Panc1 (cell line): ENCODE data around the gene PREP. TPM values are rescaled to one million over a fixed set of nuclear protein-coding genes. Genes with fewer than 3 reads are reported as not detected.

ENCODE experiments used
- ATAC-seq: fragments of 200-7000 bp; cut with Tn5 transposase; 2 replicates; pipeline ENCODE4 v1.9.1; 2020; ENCODE audit warnings: mild to moderate bottlenecking, moderate library complexity
- BruUV-seq: library from RNA; stranded (reverse); fragments of 400-500 nt; replicated peaks from 2 replicates; lab custom pipeline; 2021; lab: Mats Ljungman, UMichigan
- CTCF ChIA-PET: fragments of 300-600 bp; sonication (Branson Sonifier 250); formaldehyde crosslinking; loops from one replicate; lab custom pipeline; 2022; ENCODE audit warnings: antibody characterized with exemption; lab: Charles Lee
- POLR2A ChIA-PET: fragments of 300-600 bp; sonication (Branson Sonifier 250); formaldehyde crosslinking; loops from one replicate; lab custom pipeline; 2022; ENCODE audit warnings: antibody characterized with exemption; lab: Charles Lee
- DNase-seq: peaks from one replicate; pipeline ENCODE4 v3.0.0-alpha.2; 2010; ENCODE audit warnings: low read depth, low spot score
- H3K27ac ChIP-seq: 2 replicates; pipeline ENCODE4 v1.5.1; 2011; ENCODE audit warnings: mild to moderate bottlenecking, low read length, inconsistent platforms
- H3K27me3 ChIP-seq: fragments of 200-500 bp; sonication (Bioruptor generic); 2 replicates; pipeline ENCODE4 v1.6.0; 2014; ENCODE audit warnings: low read length, inconsistent platforms; ENCODE audit not compliant: control insufficient read depth, insufficient read depth
- H3K36me3 ChIP-seq: fragments of 200-500 bp; sonication (Bioruptor generic); 2 replicates; pipeline ENCODE4 v1.5.1; 2014; ENCODE audit warnings: inconsistent platforms, mild to moderate bottlenecking, low read length, moderate library complexity; ENCODE audit not compliant: control insufficient read depth, insufficient read depth
- H3K4me1 ChIP-seq: 2 replicates; pipeline ENCODE4 v1.5.1; 2011; ENCODE audit warnings: inconsistent platforms, mild to moderate bottlenecking, low read length, moderate library complexity; ENCODE audit not compliant: control insufficient read depth, insufficient read depth
- H3K4me3 ChIP-seq, 2 experiments: 2 replicates each; pipeline ENCODE4 v1.5.1; 2011 to 2012; ENCODE audit warnings: low read depth in 2 of 2, low read length in 2 of 2, mild to moderate bottlenecking in 2 of 2, inconsistent platforms in 1 of 2, moderate library complexity in 1 of 2
- H3K9me3 ChIP-seq: fragments of 200-500 bp; sonication (Bioruptor generic); 2 replicates; pipeline ENCODE4 v1.5.1; 2014; ENCODE audit warnings: low read depth, mild to moderate bottlenecking, inconsistent platforms, low read length, moderate library complexity; ENCODE audit not compliant: control insufficient read depth, insufficient read depth
- CTCF ChIP-seq: fragments of 450-650 bp; IDR thresholded peaks from 2 replicates; pipeline ENCODE4 v1.5.1; 2017; ENCODE audit warnings: mild to moderate bottlenecking
- POLR2AphosphoS5 ChIP-seq: IDR thresholded peaks from 2 replicates; pipeline ENCODE4 v1.6.1; 2012; ENCODE audit warnings: mild to moderate bottlenecking, low read depth, low read length, moderate library complexity
- REST ChIP-seq, 2 experiments: IDR thresholded peaks; 2 replicates each; pipeline ENCODE4 v1.6.1; 2011 to 2012; ENCODE audit warnings: low read depth in 2 of 2, control low read depth in 1 of 2, low read length in 1 of 2, mild to moderate bottlenecking in 1 of 2, moderate library complexity in 1 of 2; ENCODE audit not compliant: insufficient read depth in 1 of 2
- SIN3A ChIP-seq: IDR thresholded peaks from 2 replicates; pipeline ENCODE4 v1.6.1; 2012; ENCODE audit warnings: low read depth, mild to moderate bottlenecking, low read length, moderate library complexity, borderline replicate concordance; ENCODE audit not compliant: insufficient read depth
- TCF7L2 ChIP-seq: IDR thresholded peaks from 2 replicates; pipeline ENCODE4 v1.6.1; 2011; ENCODE audit warnings: mild to moderate bottlenecking, low read depth, low read length, inconsistent platforms
- in situ Hi-C: cut with HindIII; loops from 2 replicates; pipeline ENCODE4 v1.10.0; 2016; ENCODE audit warnings: low sequenced_read_pairs, low pct_unique_long_range_greater_than_20kb
- intact Hi-C: fragments of 100-400 bp; cut with micrococcal nuclease; formaldehyde crosslinking; loops from one replicate; pipeline ENCODE4 v1.10.0; 2022; ENCODE audit not compliant: unreplicated experiment
- total RNA-seq: library from RNA; stranded (reverse); gene quantifications from one replicate; pipeline ENCODE4 v1.2.1, GENCODE V29; 2021; ENCODE audit not compliant: unreplicated experiment

PREP gene
- total RNA-seq, 1 experiment from 2014 or later = 50.4 TPM

GRCh38 chr6:105382496-105382895 lies 20.4 kb downstream of the PREP start:
- intact Hi-C loops (no loop called here), in situ Hi-C loops (no loop called here)
- ChIA-PET POLR2A (no interaction called here), CTCF (interaction anchor here (0.6 kb wide), 1 partner anchor 1457 kb away, joined by 6 read pairs; no protein-coding TSS in a partner anchor)
- Histone ChIP-seq H3K9me3 (no peaks in the 10 kb centered on the region), H3K27ac (no peak overlapping the region), H3K4me1 (0 out of 2 replicates have a peak, but pooled peaks cover 4% of the 10 kb centered on the region), H3K4me3 (no peak overlapping the region), H3K36me3 (0 out of 2 replicates have a peak, but pooled peaks cover 3% of the 10 kb centered on the region), H3K27me3 (no peaks in the 10 kb centered on the region)
- TF ChIP-seq SIN3A = no peak
- TF ChIP-seq REST (IDR thresholded peaks at IDR 0.05; ENCODE audit: insufficient read depth in 1 of 2, low read depth in 2 of 2, low read length in 1 of 2) = no peak
- no peak for TF ChIP-seq POLR2AphosphoS5
- no peak for TF ChIP-seq TCF7L2
- no peak for TF ChIP-seq CTCF
- ATAC-seq (no peak), DNase-seq (no peak)
- no TSS peak for BruUV-seq

- no peaks in the 10 kb centered on the region for H3K27me3 ChIP-seq
- H3K4me1 ChIP-seq = 0 out of 2 replicates have a peak, but pooled peaks cover 4% of the 10 kb centered on the region
- H3K9me3 ChIP-seq = no peaks in the 10 kb centered on the region
- ChIA-PET CTCF (interaction anchor here (0.6 kb wide), 1 partner anchor 607 kb away, joined by 3 read pairs; no protein-coding TSS in a partner anchor), POLR2A (no interaction called here)
- in situ Hi-C loops = no loop called here
- H3K27ac ChIP-seq = no peak overlapping the region
- ATAC-seq (no peak), DNase-seq (no peak)
- no peak overlapping the region for H3K4me3 ChIP-seq
- no peaks in the 10 kb centered on the region; the same call in 1 of the 2 replicates for H3K36me3 ChIP-seq
- BruUV-seq = no TSS peak
- TF ChIP-seq REST (IDR thresholded peaks at IDR 0.05; ENCODE audit: insufficient read depth in 1 of 2, low read depth in 2 of 2, low read length in 1 of 2) = no peak
- no peak for TF ChIP-seq POLR2AphosphoS5
- no peak for TF ChIP-seq CTCF
- no peak for TF ChIP-seq TCF7L2
- TF ChIP-seq SIN3A = no peak
- intact Hi-C loops = no loop called here
Observed at GRCh38 chr6:105380634-105381033, 22.2 kb downstream of the PREP start.
